Posterior vena cava (tissue), 2 donors: ENCODE results near the gene NAP1L4. TPM values are rescaled to one million over a fixed set of nuclear protein-coding genes. Genes with fewer than 3 reads are reported as not detected.

Experiments
- DNase-seq: peaks from one replicate; pipeline ENCODE4 v3.0.0-alpha.2; 2020; ENCODE audit warnings: low spot score
- intact Hi-C, 2 donors: fragments of 100-400 bp; cut with DNase I; formaldehyde crosslinking; loops; one replicate each; pipeline versions ENCODE4 v1.14.1 to v1.14.2; 2022 to 2023
- total RNA-seq, 2 donors: library from RNA; stranded (reverse); fragmentation: NEBNext Ultra II Directional; extraction: Animal tissue kit (Norgen Biotek cat#: 25700); gene quantifications; one replicate each; pipeline ENCODE4 v1.2.1, GENCODE V29; 2021
- donor health status: DM: yes; HTN: yes; CAD: no.
- donor health status: DM: yes; HTN: yes; CAD: no.

The NAP1L4 gene
- total RNA-seq, 2 donors from 2014 or later: 89.0 to 118 TPM

DNA sequence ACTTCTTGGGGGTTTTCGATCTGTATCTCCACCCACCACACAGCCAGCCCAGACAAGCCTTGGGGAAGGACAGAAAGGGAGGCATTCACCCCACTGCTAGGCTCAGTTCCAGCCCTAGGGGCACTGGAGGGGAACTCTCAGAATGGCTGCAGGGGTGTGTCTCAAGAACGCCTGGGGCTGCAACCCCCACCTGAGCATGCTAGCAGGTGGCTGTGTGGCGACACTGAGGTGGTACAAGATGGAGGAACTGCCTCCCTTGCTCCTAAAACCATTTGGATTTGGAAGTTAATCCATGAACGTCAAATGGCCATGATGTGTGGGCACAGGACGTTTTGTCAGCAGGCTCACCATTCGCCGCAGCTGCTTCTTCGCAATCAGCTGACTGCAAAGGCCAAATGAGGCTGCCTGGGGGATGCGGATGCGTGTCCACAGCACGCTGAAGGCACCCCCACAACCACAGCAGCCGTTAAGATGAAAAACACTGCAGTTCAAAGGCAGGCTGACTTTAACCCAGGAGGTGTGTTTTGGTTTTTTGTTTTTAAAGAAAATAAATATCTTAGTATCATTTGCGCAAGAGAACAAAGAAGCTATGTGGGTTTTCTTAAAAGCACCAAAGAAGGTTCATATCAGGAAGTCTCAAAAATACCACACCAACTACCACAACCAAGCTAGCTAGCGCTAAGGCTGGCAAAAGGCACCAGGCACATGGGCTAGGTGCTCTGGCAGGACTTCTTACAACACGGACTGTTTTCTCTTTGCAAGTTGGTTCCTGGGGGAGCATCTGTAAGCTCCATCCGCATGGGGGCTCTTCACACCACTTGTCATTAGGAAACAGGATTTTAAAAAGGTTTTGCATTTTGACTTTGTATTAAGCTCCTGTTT is 22.2 kb upstream of the NAP1L4 start:
- intact Hi-C loops: no loop called here
- no peak for DNase-seq

DNA sequence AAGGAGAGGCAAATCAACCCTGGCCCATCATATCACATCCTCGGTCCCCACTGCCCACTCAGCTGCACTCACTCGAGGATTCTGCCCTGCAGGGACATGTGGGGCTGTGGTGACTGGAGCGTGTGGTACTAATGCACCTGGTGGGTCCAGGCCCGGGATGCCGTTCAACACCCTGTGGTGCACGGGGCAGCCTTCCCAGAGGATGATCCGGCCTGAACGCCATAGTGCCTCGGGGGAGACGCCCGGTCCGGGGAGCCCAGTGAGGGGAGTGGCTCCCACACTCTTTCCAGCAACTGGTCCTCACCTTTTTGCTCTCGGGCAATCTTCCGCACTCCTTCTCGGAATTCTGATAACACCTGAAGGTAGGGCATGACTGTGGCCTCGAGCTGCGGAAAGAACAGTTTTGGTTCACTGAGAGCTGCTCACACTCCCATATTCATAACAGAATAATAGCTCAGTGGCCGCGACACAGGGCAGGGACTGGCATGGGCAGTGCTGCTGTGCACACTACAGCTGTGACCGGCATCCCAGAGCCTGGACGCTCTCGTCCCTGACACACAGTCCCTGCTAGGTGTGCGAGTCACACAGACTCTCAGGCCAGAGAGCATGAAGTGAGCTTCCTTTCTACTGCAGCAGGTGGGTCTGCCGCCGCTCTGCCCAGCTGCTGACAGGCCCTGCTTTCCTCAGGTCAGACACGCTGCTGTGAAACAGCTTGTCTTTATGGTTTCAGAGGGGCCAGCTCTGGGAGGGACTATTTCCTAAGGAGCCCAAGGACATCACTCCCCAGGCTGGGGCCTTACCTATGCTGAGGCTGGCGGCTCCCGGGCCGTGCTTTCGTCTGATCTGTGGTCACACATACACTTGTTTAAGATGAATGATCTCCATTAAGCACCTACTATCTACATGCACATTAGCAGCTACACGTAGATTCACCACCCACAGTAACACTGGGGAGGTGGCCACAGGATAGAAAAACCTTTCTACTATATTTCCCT is 20.1 kb upstream of the NAP1L4 start:
- intact Hi-C loops: no loop called here
- peak; percentile 73 for DNase-seq

DNA sequence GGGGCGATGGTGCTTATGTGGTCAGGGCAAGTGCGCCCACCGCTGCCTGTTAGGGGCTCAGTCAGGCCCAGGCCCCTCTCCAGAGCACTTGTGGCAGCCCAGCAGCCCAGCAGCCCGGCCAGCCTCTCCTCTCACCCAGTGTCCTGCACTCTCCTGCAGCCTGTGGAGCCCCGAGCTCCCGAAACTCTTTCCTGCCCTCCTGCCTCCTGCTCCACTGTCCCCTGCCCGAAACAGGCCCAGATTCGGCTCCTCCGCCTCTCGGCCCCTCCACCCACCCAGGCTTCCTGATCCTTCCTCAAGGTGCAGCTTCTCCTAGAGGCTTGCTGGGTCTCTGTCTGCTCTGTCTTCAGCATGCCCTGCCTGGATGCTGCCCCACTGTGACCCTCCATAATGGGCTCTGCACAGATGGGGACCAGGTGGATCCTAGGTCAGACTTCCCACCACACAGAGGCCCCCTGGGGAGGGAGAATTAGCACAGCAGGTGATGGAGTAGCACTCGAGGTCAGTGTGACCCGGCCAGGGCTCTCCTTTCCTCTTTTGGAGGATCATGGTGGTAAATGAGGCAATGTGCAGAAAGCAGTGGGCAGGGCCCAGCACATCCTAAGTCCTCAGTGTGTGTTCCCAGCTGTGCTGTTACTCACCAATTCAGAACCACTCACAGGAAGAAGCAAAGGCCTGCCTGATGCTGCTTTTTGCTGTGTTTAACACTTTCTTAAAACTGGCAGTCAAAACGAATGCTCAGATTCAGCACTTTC is 18.6 kb upstream of the NAP1L4 start:
- intact Hi-C loops: no loop called here
- peak; percentile 75 for DNase-seq

GRCh38 chr11:3010004-3010403 is 17.9 kb upstream of the NAP1L4 start:
- intact Hi-C loops: no loop called here
- peak; percentile 72 for DNase-seq

GRCh38 chr11:3009481-3009880 is 17.4 kb upstream of the NAP1L4 start:
- DNase-seq: peak; percentile 55
- intact Hi-C loops: no loop called here

DNA sequence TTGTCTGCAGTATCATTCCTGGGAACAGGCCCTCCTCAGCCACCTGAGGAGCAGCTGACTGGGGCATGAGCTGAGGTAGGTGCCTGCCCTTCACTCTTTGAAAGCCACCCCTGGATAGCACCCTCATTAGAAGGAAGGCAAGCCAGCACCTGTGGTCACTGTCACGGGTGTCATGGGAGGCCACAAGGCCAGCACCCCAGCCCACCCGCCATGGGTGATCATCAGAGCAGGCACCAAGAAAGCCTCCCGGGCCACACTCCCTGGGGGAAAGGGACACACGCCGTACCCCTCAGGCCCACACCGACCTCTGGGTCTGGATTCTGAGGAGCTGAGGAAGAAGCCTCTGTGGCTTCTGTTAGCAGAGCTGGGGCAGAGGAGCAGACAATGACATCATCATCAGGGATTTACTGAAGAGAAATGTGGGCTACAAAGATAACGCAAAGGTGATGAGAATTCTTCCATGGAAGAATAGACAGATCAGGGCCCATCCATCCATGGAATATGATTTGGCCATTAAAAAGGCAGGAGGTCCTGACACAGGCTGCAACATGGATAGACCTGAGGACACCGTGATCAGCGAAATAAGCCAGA is 16.7 kb upstream of the NAP1L4 start:
- DNase-seq: peak; percentile 56
- intact Hi-C loops: no loop called here

DNA sequence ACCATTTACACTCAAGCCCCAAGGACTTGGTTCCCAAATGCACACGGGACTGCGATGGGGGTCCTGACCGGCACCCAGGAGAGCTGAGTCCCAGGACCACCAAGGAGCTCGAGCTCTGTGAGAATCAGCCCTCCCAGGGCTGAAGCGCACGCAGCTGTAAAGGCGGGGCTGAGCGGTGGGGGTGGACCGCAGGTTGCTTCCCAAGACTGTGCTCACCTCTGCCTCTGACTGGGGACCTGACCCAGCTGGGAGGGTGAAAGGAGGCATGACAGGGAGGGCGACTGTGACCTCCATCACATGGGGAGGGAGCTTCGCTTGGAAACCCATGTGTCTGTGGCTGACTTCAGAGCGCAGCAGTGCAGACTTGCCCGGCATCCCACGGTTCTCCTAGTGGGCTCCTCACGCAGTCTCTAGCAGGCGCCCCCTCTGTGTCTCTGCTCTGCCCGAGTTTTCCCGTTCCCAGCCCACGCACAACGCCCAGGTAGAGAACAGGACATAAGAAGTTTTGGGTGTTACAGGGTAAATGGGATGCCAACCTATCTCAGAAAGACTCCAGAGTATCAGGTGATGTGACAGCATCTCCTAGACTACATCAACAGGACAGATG is 15.4 kb upstream of the NAP1L4 start:
- DNase-seq: peak; percentile 72
- intact Hi-C loops: no loop called here

- intact Hi-C loops: no loop called here
Measured at GRCh38 chr11:3006505-3007260, 14.6 kb upstream of the NAP1L4 start.

DNA sequence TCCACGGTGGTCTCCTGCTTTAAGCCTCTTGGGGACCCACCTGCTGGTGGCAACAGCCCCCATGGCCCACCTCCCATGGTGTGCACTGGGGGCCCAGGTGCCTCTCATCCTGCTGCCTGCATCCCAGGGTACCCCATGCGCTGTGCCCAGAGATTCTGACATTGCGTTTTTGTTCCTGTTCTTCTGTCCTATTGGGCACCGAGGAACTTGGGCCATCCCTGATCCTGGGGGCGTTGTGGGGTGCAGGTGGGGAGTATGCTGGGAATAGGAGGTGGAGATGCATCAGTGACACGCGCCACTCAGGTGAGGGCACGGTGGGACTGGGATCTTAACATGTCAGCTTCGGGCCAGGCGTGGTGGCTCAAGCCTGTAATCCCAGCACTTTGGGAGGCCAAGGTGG is 12.4 kb upstream of the NAP1L4 start:
- intact Hi-C loops: no loop called here
- DNase-seq: peak; percentile 67

More at GRCh38 chr11:3006505-3007260, 14.6 kb upstream of the NAP1L4 start:
- peak; percentile 71 for DNase-seq

GRCh38 chr11:3003396-3004231 is 11.5 kb upstream of the NAP1L4 start:
- peak; percentile 66 for DNase-seq
- intact Hi-C loops: no loop called here

GRCh38 chr11:3002871-3003270 is 10.7 kb upstream of the NAP1L4 start:
- intact Hi-C loops: no loop called here
- DNase-seq: peak; percentile 54

GRCh38 chr11:3002351-3002861 is 10.3 kb upstream of the NAP1L4 start:
- intact Hi-C loops: no loop called here
- DNase-seq: peak; percentile 59

DNA sequence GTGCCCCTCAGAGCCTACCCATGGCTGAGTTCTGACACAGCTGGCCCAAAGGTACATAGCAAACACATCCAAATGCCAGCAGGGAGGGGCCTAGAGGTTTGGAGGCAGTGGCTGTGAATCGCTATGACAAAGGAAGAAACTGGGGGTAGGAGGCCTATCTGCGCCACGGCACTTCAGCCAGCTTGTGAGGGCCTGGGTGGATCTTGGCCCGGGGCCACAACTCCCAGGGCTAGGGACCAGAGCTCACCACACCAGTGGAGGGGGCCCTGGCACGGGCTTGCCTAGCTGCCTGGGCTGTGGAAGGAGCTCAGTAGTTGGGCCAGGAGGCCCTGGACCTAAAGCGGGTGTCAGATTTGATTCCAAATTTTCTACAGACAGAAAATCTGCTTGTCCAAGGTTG is 9.4 kb upstream of the NAP1L4 start:
- peak; percentile 73 for DNase-seq

DNA sequence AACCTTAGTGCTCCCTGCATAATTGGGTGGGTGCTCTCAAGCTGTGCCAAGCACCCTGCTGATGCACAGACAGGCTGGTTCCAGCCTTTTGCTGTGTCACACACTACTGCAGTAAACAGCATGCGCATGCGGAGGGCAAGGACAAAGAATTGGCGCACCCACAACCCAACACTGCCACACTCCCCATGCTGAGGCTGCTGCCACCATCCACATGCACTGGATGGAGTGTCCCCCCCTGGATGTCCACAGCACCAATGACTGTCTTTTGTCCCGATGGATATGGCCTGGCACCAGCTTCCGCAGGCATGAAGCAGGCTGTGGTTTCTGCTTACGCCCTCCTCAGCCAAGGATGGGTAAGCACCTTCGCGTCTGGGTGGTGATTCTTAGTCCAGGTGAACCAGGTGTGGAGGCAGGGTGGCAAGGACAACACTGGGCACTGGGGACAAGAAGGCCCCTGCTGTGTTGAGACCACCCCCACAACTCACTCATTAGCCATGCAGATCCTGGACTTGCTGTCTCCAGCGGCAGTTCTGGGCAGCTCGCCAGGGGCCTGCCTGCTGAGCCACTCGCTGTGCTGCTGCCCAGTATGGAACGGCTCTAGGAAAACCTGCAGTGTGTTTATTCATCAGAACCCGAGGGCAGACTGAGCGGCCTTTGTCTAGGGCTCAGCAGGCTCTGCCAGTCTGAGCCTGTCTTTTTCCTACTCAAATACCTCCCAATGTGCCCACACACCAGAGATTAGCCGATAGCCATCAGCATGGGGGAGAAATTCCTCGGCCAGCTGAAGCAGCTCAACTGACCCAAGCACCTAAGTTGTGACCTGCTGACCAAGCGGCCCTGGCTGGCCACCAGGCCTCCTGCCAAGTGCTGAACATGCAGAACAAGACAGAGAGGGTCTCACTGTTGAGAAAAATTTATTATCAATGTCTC is 8.2 kb upstream of the NAP1L4 start:
- DNase-seq: peak; percentile 80
- intact Hi-C loops: no loop called here

More for the DNA sequence above, 9.4 kb upstream of the NAP1L4 start:
- intact Hi-C loops: no loop called here

DNA sequence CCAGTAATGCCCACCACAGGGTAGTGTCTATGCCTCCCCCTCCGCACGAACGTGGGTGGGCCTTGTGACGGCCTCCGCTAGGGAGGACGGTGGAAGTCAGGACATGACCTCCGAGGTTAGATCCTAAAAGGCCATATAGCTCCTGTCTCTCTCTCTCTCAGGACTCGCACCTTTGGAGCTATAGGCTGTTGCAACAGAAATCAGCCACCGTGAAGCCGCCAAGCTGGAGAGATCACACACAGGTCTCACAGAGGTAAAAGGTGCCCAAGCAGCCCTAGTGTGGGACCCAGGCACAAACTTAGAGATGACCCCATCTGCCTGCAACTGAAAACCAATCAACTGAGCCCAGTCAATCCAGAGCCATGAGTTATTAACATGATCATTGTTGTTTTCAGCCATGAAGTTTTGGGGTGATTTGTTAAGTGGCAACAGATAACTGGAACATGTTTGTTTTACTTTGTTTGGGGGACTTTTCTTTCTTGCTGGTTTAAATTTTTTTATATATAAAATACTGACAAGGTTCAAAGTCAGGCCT is 7.4 kb upstream of the NAP1L4 start:
- peak; percentile 29 for DNase-seq

More for the DNA sequence above, 7.4 kb upstream of the NAP1L4 start:
- intact Hi-C loops: loop anchor here in 1 of 2 donors (5.0 kb wide), 1 partner anchor 472 kb away; no protein-coding TSS in a partner anchor
